Rectal smooth muscle tissue (tissue), 1 donor: ENCODE measurements around the gene DSG2.

ENCODE experiments used
- H3K27ac ChIP-seq: one replicate; pipeline ENCODE4 v1.7.0; 2013; ENCODE audit warnings: low read depth, low read length, inconsistent platforms
- H3K27me3 ChIP-seq: one replicate; pipeline ENCODE4 v1.7.0; 2013; ENCODE audit warnings: low read length; ENCODE audit not compliant: control insufficient read depth, insufficient read depth
- H3K36me3 ChIP-seq: one replicate; pipeline ENCODE4 v1.7.0; 2013; ENCODE audit warnings: low read length; ENCODE audit not compliant: control insufficient read depth, insufficient read depth
- H3K4me1 ChIP-seq: one replicate; pipeline ENCODE4 v1.7.0; 2013; ENCODE audit warnings: low read length; ENCODE audit not compliant: control insufficient read depth, insufficient read depth
- H3K4me3 ChIP-seq: one replicate; pipeline ENCODE4 v1.7.0; 2013; ENCODE audit warnings: low read length
- H3K9ac ChIP-seq: one replicate; pipeline ENCODE4 v1.7.0; 2013; ENCODE audit warnings: low read length

The DSG2 gene

GRCh38 chr18:31565782-31566512 is 68.0 kb downstream of the DSG2 start:
- no peaks in the 10 kb centered on the region for H3K4me1 ChIP-seq
- no peaks in the 10 kb centered on the region for H3K36me3 ChIP-seq
- no peak overlapping the region for H3K27ac ChIP-seq
- no peak overlapping the region for H3K9ac ChIP-seq
- H3K27me3 ChIP-seq = no peaks in the 10 kb centered on the region
- no peak overlapping the region for H3K4me3 ChIP-seq

- Histone ChIP-seq H3K4me3 (no peak overlapping the region), H3K9ac (no peak overlapping the region), H3K4me1 (no peaks in the 10 kb centered on the region), H3K36me3 (no peaks in the 10 kb centered on the region), H3K27ac (no peak overlapping the region), H3K27me3 (no peaks in the 10 kb centered on the region)
Observed at GRCh38 chr18:31566576-31567306, 68.8 kb downstream of the DSG2 start.

- no peaks in the 10 kb centered on the region for H3K4me1 ChIP-seq
- no peak overlapping the region for H3K4me3 ChIP-seq
- no peaks in the 10 kb centered on the region for H3K36me3 ChIP-seq
- no peaks in the 10 kb centered on the region for H3K27me3 ChIP-seq
- H3K9ac ChIP-seq = no peak overlapping the region
- H3K27ac ChIP-seq = no peak overlapping the region
Observed at GRCh38 chr18:31572368-31572767, 74.4 kb downstream of the DSG2 start.

- Histone ChIP-seq H3K9ac (no peak overlapping the region), H3K36me3 (no peaks in the 10 kb centered on the region), H3K4me3 (no peak overlapping the region), H3K27ac (no peak overlapping the region), H3K4me1 (no peaks in the 10 kb centered on the region), H3K27me3 (no peaks in the 10 kb centered on the region)
Observed at GRCh38 chr18:31573051-31573450, 75.1 kb downstream of the DSG2 start.

- Histone ChIP-seq H3K36me3 (no peaks in the 10 kb centered on the region), H3K9ac (no peak overlapping the region), H3K4me1 (no peaks in the 10 kb centered on the region), H3K27me3 (no peaks in the 10 kb centered on the region), H3K4me3 (no peak overlapping the region), H3K27ac (no peak overlapping the region)
Observed at GRCh38 chr18:31574359-31574758, 76.4 kb downstream of the DSG2 start.

GRCh38 chr18:31575515-31576257 is 77.7 kb downstream of the DSG2 start:
- H3K27me3 ChIP-seq = no peaks in the 10 kb centered on the region
- H3K4me3 ChIP-seq = no peak overlapping the region
- no peaks in the 10 kb centered on the region for H3K4me1 ChIP-seq
- no peak overlapping the region for H3K9ac ChIP-seq
- H3K36me3 ChIP-seq = no peaks in the 10 kb centered on the region
- H3K27ac ChIP-seq = no peak overlapping the region

- H3K27ac ChIP-seq = no peak overlapping the region
Observed at GRCh38 chr18:31576670-31577069, 78.7 kb downstream of the DSG2 start.

GRCh38 chr18:31577195-31577594 is 79.2 kb downstream of the DSG2 start:
- Histone ChIP-seq H3K27ac (no peak overlapping the region), H3K9ac (no peak overlapping the region), H3K27me3 (no peaks in the 10 kb centered on the region), H3K4me1 (peaks cover 4% of the 10 kb centered on the region), H3K4me3 (no peak overlapping the region), H3K36me3 (no peaks in the 10 kb centered on the region)

More at GRCh38 chr18:31576670-31577069, 78.7 kb downstream of the DSG2 start:
- Histone ChIP-seq H3K36me3 (no peaks in the 10 kb centered on the region), H3K4me3 (no peak overlapping the region), H3K27me3 (no peaks in the 10 kb centered on the region), H3K9ac (no peak overlapping the region), H3K4me1 (peaks cover 4% of the 10 kb centered on the region)

GRCh38 chr18:31578126-31578525 is 80.1 kb downstream of the DSG2 start:
- H3K9ac ChIP-seq = no peak overlapping the region
- H3K27me3 ChIP-seq = no peaks in the 10 kb centered on the region
- no peaks in the 10 kb centered on the region for H3K36me3 ChIP-seq
- H3K27ac ChIP-seq = no peak overlapping the region
- peaks cover 4% of the 10 kb centered on the region for H3K4me1 ChIP-seq
- no peak overlapping the region for H3K4me3 ChIP-seq

GRCh38 chr18:31579375-31579774 is 81.4 kb downstream of the DSG2 start:
- Histone ChIP-seq H3K36me3 (no peaks in the 10 kb centered on the region), H3K4me3 (no peak overlapping the region), H3K4me1 (peaks cover 4% of the 10 kb centered on the region), H3K27me3 (no peaks in the 10 kb centered on the region), H3K9ac (no peak overlapping the region), H3K27ac (no peak overlapping the region)

GRCh38 chr18:31581498-31582197 is 83.7 kb downstream of the DSG2 start:
- Histone ChIP-seq H3K27ac (no peak overlapping the region), H3K27me3 (no peaks in the 10 kb centered on the region), H3K9ac (no peak overlapping the region), H3K36me3 (no peaks in the 10 kb centered on the region), H3K4me1 (peaks cover 4% of the 10 kb centered on the region), H3K4me3 (no peak overlapping the region)
